ENCODE measurements around the gene TRIM28. TPM values are rescaled to one million over a fixed set of nuclear protein-coding genes. Genes with fewer than 3 reads are reported as not detected.

Gene TRIM28
- total RNA-seq, 1 experiment from 2014 or later: 908 TPM

DNA sequence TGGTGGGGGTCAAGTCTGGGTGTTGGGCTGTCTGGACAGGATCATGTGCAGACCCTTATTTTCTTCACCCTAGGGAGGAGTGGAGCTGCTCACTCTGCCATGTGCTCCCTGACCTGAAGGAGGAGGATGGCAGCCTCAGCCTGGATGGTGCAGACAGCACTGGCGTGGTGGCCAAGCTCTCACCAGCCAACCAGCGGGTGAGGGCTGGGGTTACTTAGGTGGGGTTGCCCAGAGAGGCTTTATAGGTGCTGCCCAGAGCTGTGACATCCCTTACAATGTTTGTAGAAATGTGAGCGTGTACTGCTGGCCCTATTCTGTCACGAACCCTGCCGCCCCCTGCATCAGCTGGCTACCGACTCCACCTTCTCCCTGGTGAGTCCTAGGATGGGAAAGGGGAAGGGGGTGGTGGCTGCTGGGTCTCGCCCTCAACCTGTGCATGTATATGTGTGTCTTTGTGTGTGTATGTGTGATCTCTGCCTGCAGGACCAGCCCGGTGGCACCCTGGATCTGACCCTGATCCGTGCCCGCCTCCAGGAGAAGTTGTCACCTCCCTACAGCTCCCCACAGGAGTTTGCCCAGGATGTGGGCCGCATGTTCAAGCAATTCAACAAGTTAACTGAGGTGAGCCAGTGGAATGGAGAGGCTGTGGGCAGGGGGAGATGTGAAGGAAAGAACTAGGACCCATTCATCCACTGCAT, 5.9 kb downstream of the TRIM28 start (continued):
- TF ChIP-seq POLR2A (IDR thresholded peaks at IDR 0.05; ENCODE audit: borderline replicate concordance, extremely low read depth, insufficient read depth, insufficient read length) (no peak), JUND (IDR thresholded peaks at IDR 0.05) (no peak), CEBPB (IDR thresholded peaks at IDR 0.05; ENCODE audit: low read depth) (no peak)

DNA sequence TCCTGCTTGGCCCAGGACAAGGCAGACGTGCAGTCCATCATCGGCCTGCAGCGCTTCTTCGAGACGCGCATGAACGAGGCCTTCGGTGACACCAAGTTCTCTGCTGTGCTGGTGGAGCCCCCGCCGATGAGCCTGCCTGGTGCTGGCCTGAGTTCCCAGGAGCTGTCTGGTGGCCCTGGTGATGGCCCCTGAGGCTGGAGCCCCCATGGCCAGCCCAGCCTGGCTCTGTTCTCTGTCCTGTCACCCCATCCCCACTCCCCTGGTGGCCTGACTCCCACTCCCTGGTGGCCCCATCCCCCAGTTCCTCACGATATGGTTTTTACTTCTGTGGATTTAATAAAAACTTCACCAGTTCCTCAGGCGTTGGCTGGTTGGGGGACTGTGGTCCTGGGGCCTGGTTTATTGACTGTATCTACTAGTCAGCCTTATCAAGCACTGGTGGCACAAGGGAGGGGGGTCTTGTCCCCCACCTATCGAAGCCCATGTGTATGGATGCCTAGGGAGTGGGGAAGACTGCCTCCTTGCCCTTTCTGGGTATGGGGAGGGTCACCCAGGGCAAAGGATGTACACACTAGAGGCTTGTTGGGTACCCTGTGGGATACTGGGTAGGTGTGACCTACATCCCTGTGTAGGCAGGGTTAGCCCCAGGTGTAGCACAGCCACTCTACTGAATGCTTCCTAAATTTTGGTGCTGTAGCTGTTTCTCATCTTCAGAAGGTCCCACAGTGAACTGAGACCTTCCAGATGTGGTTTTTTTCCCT, 6.7 kb downstream of the TRIM28 start:
- TF ChIP-seq POLR2AphosphoS5 (IDR thresholded peaks at IDR 0.05; ENCODE audit: low read depth, low read length): peak; percentile 23; the same call in 1 of the 2 replicates
- no peak for TF ChIP-seq CEBPB (IDR thresholded peaks at IDR 0.05; ENCODE audit: low read depth)
- Histone ChIP-seq H2AFZ (ENCODE audit: low read depth, low read length, poor library complexity, severe bottlenecking) (no peak overlapping the region), H3K36me3 (ENCODE audit: control insufficient read depth in 1 of 2, insufficient read depth in 2 of 2, low read length in 2 of 2) (peaks cover 52 to 64% of the 10 kb centered on the region in 2 experiments; a peak in 3 of 4 replicates), H3K27me3 (ENCODE audit: insufficient read depth, low read length) (no peaks in the 10 kb centered on the region), H3K9me2 (ENCODE audit: insufficient read depth) (no peaks in the 10 kb centered on the region), H3K9ac (ENCODE audit: low read length) (no peak overlapping the region), H3K4me1 (ENCODE audit: control insufficient read depth in 1 of 2, insufficient read depth in 2 of 2, low read length in 2 of 2) (peaks cover 19 to 29% of the 10 kb centered on the region in 2 experiments; a peak in 3 of 4 replicates), H3K9me3 (ENCODE audit: control insufficient read depth in 1 of 2, insufficient read depth in 1 of 2, low read depth in 1 of 2, low read length in 2 of 2) (no peaks in the 10 kb centered on the region), H3K79me2 (ENCODE audit: insufficient read depth, low read length) (peaks cover 76% of the 10 kb centered on the region), H4K20me1 (ENCODE audit: insufficient read depth) (peaks cover 25% of the 10 kb centered on the region; the same call in 1 of the 2 replicates), H3K27ac (ENCODE audit: low read depth, low read length) (no peak overlapping the region), H3K4me3 (replicated peaks in 1 of 2; ENCODE audit: low read depth in 1 of 2, low read length in 2 of 2) (no peak overlapping the region), H3K4me2 (ENCODE audit: low read length) (no peak overlapping the region)
- no peak for DNase-seq (ENCODE audit: low read depth, low spot score)
- ChIA-PET RAD21 (ENCODE audit: low non-redundant PET in 1 of 2, low total read pairs in 2 of 2, uncharacterized antibody in 2 of 2, unreplicated experiment in 2 of 2) (no interaction called here), POLR2A (interaction anchor here (0.8 kb wide), 1 partner anchor 9 kb away, joined by 3 read pairs; no protein-coding TSS in a partner anchor), CTCF (interaction anchor here (1.2 kb wide), 1 partner anchor 31 kb away, joined by 3 read pairs; the partner anchor contains the start of gene ZBTB45)
- intact Hi-C loops (cut with micrococcal nuclease): no loop called here
- no TSS peak for BruUV-seq (replicated peaks)
- ATAC-seq: no peak

DNA sequence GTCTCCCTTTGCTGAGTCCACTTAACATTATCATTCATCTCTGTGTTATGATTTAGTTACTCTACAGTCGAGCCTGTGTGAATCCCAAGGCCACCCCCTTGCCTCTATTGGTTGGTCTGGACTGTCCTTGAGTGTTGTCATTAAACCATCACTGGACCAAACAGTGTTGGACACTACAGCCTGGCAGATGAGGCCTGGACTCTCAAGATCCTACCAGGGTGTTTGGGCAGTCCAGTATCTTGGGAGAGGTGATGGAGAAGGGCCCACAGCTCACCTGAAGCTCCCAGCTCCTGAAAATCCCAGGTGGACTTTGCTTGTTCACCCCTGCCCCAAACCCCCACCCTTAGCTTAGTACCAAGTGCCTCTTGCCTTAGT, 7.2 kb downstream of the TRIM28 start:
- intact Hi-C loops (cut with micrococcal nuclease): no loop called here
- Histone ChIP-seq H3K9me3 (ENCODE audit: control insufficient read depth in 1 of 2, insufficient read depth in 1 of 2, low read depth in 1 of 2, low read length in 2 of 2) (no peaks in the 10 kb centered on the region), H3K4me3 (replicated peaks in 1 of 2; ENCODE audit: low read depth in 1 of 2, low read length in 2 of 2) (no peak overlapping the region), H3K27me3 (ENCODE audit: insufficient read depth, low read length) (no peaks in the 10 kb centered on the region), H3K9ac (ENCODE audit: low read length) (no peak overlapping the region), H3K4me2 (ENCODE audit: low read length) (no peak overlapping the region), H4K20me1 (ENCODE audit: insufficient read depth) (peaks cover 19% of the 10 kb centered on the region; the same call in 1 of the 2 replicates), H2AFZ (ENCODE audit: low read depth, low read length, poor library complexity, severe bottlenecking) (no peak overlapping the region), H3K27ac (ENCODE audit: low read depth, low read length) (no peak overlapping the region), H3K9me2 (ENCODE audit: insufficient read depth) (no peaks in the 10 kb centered on the region), H3K4me1 (ENCODE audit: control insufficient read depth in 1 of 2, insufficient read depth in 2 of 2, low read length in 2 of 2) (peaks cover 13 to 29% of the 10 kb centered on the region in 2 experiments; a peak in 3 of 4 replicates), H3K79me2 (ENCODE audit: insufficient read depth, low read length) (peaks cover 74% of the 10 kb centered on the region), H3K36me3 (ENCODE audit: control insufficient read depth in 1 of 2, insufficient read depth in 2 of 2, low read length in 2 of 2) (peaks cover 48 to 64% of the 10 kb centered on the region in 2 experiments; a peak in 3 of 4 replicates)
- BruUV-seq (replicated peaks): no TSS peak
- ATAC-seq (no peak), DNase-seq (ENCODE audit: low read depth, low spot score) (no peak)
- POLR2A ChIA-PET: no interaction called here
- RAD21 ChIA-PET (ENCODE audit: low non-redundant PET in 1 of 2, low total read pairs in 2 of 2, uncharacterized antibody in 2 of 2, unreplicated experiment in 2 of 2): no interaction called here
- CTCF ChIA-PET: interaction anchor here (1.2 kb wide), 1 partner anchor 31 kb away, joined by 3 read pairs; the partner anchor contains the start of gene ZBTB45
- no peak for TF ChIP-seq CBX3 (IDR thresholded peaks at IDR 0.05; ENCODE audit: low read depth)
- TF ChIP-seq, protein P1, sequence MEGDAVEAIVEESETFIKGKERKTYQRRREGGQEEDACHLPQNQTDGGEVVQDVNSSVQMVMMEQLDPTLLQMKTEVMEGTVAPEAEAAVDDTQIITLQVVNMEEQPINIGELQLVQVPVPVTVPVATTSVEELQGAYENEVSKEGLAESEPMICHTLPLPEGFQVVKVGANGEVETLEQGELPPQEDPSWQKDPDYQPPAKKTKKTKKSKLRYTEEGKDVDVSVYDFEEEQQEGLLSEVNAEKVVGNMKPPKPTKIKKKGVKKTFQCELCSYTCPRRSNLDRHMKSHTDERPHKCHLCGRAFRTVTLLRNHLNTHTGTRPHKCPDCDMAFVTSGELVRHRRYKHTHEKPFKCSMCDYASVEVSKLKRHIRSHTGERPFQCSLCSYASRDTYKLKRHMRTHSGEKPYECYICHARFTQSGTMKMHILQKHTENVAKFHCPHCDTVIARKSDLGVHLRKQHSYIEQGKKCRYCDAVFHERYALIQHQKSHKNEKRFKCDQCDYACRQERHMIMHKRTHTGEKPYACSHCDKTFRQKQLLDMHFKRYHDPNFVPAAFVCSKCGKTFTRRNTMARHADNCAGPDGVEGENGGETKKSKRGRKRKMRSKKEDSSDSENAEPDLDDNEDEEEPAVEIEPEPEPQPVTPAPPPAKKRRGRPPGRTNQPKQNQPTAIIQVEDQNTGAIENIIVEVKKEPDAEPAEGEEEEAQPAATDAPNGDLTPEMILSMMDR (IDR thresholded peaks at IDR 0.05 in 2 of 3, conservative IDR thresholded peaks at IDR 0.05 in 1 of 3; ENCODE audit: borderline replicate concordance in 1 of 3, insufficient read depth in 1 of 3, low read depth in 2 of 3, low read length in 2 of 3): no peak
- no peak for TF ChIP-seq CEBPB (IDR thresholded peaks at IDR 0.05; ENCODE audit: low read depth)
- TF ChIP-seq, protein P2, sequence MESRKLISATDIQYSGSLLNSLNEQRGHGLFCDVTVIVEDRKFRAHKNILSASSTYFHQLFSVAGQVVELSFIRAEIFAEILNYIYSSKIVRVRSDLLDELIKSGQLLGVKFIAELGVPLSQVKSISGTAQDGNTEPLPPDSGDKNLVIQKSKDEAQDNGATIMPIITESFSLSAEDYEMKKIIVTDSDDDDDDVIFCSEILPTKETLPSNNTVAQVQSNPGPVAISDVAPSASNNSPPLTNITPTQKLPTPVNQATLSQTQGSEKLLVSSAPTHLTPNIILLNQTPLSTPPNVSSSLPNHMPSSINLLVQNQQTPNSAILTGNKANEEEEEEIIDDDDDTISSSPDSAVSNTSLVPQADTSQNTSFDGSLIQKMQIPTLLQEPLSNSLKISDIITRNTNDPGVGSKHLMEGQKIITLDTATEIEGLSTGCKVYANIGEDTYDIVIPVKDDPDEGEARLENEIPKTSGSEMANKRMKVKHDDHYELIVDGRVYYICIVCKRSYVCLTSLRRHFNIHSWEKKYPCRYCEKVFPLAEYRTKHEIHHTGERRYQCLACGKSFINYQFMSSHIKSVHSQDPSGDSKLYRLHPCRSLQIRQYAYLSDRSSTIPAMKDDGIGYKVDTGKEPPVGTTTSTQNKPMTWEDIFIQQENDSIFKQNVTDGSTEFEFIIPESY (IDR thresholded peaks at IDR 0.05; ENCODE audit: extremely low read depth, insufficient replicate concordance, low read length): no peak
- no peak for TF ChIP-seq ZFX (IDR thresholded peaks at IDR 0.05)
- TF ChIP-seq, protein P3, sequence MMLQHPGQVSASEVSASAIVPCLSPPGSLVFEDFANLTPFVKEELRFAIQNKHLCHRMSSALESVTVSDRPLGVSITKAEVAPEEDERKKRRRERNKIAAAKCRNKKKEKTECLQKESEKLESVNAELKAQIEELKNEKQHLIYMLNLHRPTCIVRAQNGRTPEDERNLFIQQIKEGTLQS (IDR thresholded peaks at IDR 0.05): no peak
- TF ChIP-seq EZH2phosphoT487 (IDR thresholded peaks at IDR 0.05; ENCODE audit: borderline replicate concordance): no peak
- TF ChIP-seq YY1 (IDR thresholded peaks at IDR 0.05; ENCODE audit: extremely low read depth, insufficient replicate concordance, low read depth, low read length): no peak
- no peak for TF ChIP-seq SIN3A (IDR thresholded peaks at IDR 0.05; ENCODE audit: low read depth)

All from HCT116 (cell line).